ENCODE measurements around the gene SLC29A2.

SLC29A2 gene

DNA sequence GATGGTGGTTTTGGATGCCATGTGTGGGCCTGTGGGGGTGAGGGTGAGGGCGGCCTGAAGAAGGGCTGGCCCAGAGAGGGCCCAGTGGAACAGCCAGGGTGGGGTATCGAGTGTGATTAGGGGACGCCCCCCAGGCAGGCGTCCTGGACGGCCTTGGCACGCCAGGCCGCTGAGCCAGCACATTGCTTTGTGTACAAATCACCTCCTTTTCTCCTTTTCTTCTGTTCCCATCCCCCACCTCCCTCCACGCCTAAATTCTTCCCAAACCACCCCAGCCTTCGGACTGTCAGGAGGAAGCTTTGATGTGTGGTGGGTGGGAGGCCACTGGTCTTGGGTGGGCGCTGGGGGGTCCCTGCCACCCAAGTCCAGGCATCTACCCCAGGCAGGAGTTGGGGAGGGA, 46.9 kb downstream of the SLC29A2 start:
- TF ChIP-seq RARB (CRISPR knock-in tag; IDR thresholded peaks at IDR 0.05) (no peak), ISL1 (CRISPR knock-in tag; IDR thresholded peaks at IDR 0.05) (no peak), ZFP3 (CRISPR knock-in tag; IDR thresholded peaks at IDR 0.05) (no peak), ZC3H10 (CRISPR knock-in tag; IDR thresholded peaks at IDR 0.05) (no peak), BACH2 (CRISPR knock-in tag; IDR thresholded peaks at IDR 0.05; ENCODE audit: borderline replicate concordance) (no peak), GLIS3 (CRISPR knock-in tag; IDR thresholded peaks at IDR 0.05) (no peak), ZFP30 (CRISPR knock-in tag; IDR thresholded peaks at IDR 0.05) (no peak), ZNF8 (CRISPR knock-in tag; IDR thresholded peaks at IDR 0.05) (no peak), SNAI2 (CRISPR knock-in tag; IDR thresholded peaks at IDR 0.05) (no peak), TCF4 (CRISPR knock-in tag; IDR thresholded peaks at IDR 0.05; ENCODE audit: borderline replicate concordance) (no peak), ZNF70 (CRISPR knock-in tag; IDR thresholded peaks at IDR 0.05) (no peak)
- TF ChIP-seq, protein P1, sequence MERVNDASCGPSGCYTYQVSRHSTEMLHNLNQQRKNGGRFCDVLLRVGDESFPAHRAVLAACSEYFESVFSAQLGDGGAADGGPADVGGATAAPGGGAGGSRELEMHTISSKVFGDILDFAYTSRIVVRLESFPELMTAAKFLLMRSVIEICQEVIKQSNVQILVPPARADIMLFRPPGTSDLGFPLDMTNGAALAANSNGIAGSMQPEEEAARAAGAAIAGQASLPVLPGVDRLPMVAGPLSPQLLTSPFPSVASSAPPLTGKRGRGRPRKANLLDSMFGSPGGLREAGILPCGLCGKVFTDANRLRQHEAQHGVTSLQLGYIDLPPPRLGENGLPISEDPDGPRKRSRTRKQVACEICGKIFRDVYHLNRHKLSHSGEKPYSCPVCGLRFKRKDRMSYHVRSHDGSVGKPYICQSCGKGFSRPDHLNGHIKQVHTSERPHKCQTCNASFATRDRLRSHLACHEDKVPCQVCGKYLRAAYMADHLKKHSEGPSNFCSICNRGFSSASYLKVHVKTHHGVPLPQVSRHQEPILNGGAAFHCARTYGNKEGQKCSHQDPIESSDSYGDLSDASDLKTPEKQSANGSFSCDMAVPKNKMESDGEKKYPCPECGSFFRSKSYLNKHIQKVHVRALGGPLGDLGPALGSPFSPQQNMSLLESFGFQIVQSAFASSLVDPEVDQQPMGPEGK (CRISPR knock-in tag; IDR thresholded peaks at IDR 0.05; ENCODE audit: borderline replicate concordance), result no peak
- TF ChIP-seq, protein P2, sequence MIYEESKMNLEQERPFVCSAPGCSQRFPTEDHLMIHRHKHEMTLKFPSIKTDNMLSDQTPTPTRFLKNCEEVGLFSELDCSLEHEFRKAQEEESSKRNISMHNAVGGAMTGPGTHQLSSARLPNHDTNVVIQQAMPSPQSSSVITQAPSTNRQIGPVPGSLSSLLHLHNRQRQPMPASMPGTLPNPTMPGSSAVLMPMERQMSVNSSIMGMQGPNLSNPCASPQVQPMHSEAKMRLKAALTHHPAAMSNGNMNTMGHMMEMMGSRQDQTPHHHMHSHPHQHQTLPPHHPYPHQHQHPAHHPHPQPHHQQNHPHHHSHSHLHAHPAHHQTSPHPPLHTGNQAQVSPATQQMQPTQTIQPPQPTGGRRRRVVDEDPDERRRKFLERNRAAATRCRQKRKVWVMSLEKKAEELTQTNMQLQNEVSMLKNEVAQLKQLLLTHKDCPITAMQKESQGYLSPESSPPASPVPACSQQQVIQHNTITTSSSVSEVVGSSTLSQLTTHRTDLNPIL (CRISPR knock-in tag; IDR thresholded peaks at IDR 0.05; ENCODE audit: low read depth), result no peak
- TF ChIP-seq, protein P3, sequence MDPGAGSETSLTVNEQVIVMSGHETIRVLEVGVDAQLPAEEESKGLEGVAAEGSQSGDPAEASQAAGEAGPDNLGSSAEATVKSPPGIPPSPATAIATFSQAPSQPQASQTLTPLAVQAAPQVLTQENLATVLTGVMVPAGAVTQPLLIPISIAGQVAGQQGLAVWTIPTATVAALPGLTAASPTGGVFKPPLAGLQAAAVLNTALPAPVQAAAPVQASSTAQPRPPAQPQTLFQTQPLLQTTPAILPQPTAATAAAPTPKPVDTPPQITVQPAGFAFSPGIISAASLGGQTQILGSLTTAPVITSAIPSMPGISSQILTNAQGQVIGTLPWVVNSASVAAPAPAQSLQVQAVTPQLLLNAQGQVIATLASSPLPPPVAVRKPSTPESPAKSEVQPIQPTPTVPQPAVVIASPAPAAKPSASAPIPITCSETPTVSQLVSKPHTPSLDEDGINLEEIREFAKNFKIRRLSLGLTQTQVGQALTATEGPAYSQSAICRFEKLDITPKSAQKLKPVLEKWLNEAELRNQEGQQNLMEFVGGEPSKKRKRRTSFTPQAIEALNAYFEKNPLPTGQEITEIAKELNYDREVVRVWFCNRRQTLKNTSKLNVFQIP (CRISPR knock-in tag; IDR thresholded peaks at IDR 0.05; ENCODE audit: borderline replicate concordance, low read depth), result no peak

DNA sequence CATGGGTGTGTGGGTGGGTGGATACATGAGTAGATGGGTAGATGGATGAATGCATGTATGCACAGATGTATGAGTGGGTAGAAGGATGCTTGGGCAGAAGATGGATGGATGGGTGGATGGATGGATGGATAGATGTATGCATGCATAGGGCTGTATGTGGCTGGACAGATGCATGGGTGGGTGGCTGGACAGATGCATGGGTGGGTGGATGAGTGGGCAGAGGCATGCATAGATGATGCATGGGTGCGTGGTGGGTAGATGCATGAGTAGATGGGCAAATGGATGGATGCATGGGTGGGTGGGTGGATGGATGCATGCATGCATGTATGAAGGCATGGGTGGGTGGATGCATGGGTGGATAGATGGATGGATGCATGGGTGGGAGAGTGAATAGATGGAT, 47.9 kb downstream of the SLC29A2 start:
- no peak for ATAC-seq
- no peak for TF ChIP-seq PPARA (CRISPR knock-in tag; IDR thresholded peaks at IDR 0.05; ENCODE audit: borderline replicate concordance)
- TF ChIP-seq, protein P4, sequence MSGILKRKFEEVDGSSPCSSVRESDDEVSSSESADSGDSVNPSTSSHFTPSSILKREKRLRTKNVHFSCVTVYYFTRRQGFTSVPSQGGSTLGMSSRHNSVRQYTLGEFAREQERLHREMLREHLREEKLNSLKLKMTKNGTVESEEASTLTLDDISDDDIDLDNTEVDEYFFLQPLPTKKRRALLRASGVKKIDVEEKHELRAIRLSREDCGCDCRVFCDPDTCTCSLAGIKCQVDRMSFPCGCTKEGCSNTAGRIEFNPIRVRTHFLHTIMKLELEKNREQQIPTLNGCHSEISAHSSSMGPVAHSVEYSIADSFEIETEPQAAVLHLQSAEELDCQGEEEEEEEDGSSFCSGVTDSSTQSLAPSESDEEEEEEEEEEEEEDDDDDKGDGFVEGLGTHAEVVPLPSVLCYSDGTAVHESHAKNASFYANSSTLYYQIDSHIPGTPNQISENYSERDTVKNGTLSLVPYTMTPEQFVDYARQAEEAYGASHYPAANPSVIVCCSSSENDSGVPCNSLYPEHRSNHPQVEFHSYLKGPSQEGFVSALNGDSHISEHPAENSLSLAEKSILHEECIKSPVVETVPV (CRISPR knock-in tag; IDR thresholded peaks at IDR 0.05), result no peak
- TF ChIP-seq, protein P5, sequence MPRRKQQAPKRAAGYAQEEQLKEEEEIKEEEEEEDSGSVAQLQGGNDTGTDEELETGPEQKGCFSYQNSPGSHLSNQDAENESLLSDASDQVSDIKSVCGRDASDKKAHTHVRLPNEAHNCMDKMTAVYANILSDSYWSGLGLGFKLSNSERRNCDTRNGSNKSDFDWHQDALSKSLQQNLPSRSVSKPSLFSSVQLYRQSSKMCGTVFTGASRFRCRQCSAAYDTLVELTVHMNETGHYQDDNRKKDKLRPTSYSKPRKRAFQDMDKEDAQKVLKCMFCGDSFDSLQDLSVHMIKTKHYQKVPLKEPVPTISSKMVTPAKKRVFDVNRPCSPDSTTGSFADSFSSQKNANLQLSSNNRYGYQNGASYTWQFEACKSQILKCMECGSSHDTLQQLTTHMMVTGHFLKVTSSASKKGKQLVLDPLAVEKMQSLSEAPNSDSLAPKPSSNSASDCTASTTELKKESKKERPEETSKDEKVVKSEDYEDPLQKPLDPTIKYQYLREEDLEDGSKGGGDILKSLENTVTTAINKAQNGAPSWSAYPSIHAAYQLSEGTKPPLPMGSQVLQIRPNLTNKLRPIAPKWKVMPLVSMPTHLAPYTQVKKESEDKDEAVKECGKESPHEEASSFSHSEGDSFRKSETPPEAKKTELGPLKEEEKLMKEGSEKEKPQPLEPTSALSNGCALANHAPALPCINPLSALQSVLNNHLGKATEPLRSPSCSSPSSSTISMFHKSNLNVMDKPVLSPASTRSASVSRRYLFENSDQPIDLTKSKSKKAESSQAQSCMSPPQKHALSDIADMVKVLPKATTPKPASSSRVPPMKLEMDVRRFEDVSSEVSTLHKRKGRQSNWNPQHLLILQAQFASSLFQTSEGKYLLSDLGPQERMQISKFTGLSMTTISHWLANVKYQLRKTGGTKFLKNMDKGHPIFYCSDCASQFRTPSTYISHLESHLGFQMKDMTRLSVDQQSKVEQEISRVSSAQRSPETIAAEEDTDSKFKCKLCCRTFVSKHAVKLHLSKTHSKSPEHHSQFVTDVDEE (CRISPR knock-in tag; IDR thresholded peaks at IDR 0.05), result no peak

More for the DNA sequence above, 46.9 kb downstream of the SLC29A2 start:
- no peak for ATAC-seq

DNA sequence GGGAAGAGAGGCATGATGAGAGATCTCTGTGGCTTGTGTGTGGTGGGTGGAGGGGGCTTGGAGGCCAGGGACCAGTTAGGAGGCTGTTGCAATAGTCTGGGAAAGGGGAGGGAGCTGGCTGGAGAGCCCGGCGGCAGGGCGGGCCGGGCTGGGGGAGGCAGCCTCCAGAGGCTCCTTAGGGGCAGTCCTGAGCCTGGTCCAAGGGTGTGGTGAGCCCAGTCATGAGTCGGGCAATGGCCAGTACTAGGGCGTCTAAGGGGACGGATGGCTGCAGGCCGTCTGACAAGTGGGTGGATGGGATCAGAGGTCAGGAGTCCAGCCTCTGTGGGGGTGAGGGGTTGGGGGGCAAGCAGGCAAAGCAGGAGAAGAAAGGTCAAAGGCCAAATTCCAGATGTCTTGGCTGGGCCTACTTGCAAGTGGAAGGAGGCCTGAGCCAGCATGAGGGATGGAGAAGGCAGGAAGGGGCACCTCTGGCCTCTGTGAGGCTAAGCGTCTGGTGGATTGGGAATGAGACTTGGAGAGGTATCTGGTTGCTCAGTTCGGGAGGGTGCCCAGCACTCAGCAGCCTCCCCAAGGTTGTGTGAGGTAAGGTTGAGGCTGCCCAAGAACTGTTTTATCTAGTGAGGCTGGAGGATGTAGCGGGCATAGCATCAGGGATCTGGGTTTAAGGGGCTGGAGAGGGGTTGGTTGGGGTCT, 48.7 kb downstream of the SLC29A2 start:
- no peak for ATAC-seq
- TF ChIP-seq OSR1 (CRISPR knock-in tag; IDR thresholded peaks at IDR 0.05) (no peak), TCF4 (CRISPR knock-in tag; IDR thresholded peaks at IDR 0.05; ENCODE audit: borderline replicate concordance) (no peak), GLIS3 (CRISPR knock-in tag; IDR thresholded peaks at IDR 0.05) (no peak), PPARA (CRISPR knock-in tag; IDR thresholded peaks at IDR 0.05; ENCODE audit: borderline replicate concordance) (no peak), BACH2 (CRISPR knock-in tag; IDR thresholded peaks at IDR 0.05; ENCODE audit: borderline replicate concordance) (no peak), CSDC2 (CRISPR knock-in tag; IDR thresholded peaks at IDR 0.05) (no peak), ARNTL (CRISPR knock-in tag; IDR thresholded peaks at IDR 0.05; ENCODE audit: borderline replicate concordance, low read depth) (no peak), ISL1 (CRISPR knock-in tag; IDR thresholded peaks at IDR 0.05) (no peak), ZNF8 (CRISPR knock-in tag; IDR thresholded peaks at IDR 0.05) (no peak), TOX (CRISPR knock-in tag; IDR thresholded peaks at IDR 0.05; ENCODE audit: borderline replicate concordance) (no peak), RARB (CRISPR knock-in tag; IDR thresholded peaks at IDR 0.05) (no peak), ZFP30 (CRISPR knock-in tag; IDR thresholded peaks at IDR 0.05) (no peak), ZNF70 (CRISPR knock-in tag; IDR thresholded peaks at IDR 0.05) (no peak), ZFP3 (CRISPR knock-in tag; IDR thresholded peaks at IDR 0.05) (no peak), ZNF565 (CRISPR knock-in tag; conservative IDR thresholded peaks at IDR 0.05; ENCODE audit: low read depth) (no peak)
- TF ChIP-seq, protein P1 (CRISPR knock-in tag; IDR thresholded peaks at IDR 0.05; ENCODE audit: borderline replicate concordance), result no peak
- TF ChIP-seq, protein P3 (CRISPR knock-in tag; IDR thresholded peaks at IDR 0.05; ENCODE audit: borderline replicate concordance, low read depth), result no peak
- TF ChIP-seq, protein P2 (CRISPR knock-in tag; IDR thresholded peaks at IDR 0.05; ENCODE audit: low read depth), result no peak
